ENCODE measurements around the gene DNAH6. TPM values are rescaled to one million over a fixed set of nuclear protein-coding genes. Genes with fewer than 3 reads are reported as not detected.

The DNAH6 gene
- total RNA-seq, 2 donors from 2014 or later: 0.20 to 2.6 TPM

GRCh38 chr2:84697895-84698294 is 181.6 kb downstream of the DNAH6 start:
- ATAC-seq: no peak
- H3K36me3 Mint-ChIP-seq: peaks cover 26 to 30% of the 10 kb centered on the region in 2 donors

GRCh38 chr2:84700006-84700405 is 183.7 kb downstream of the DNAH6 start:
- DNase-seq (ENCODE audit: low spot score in 2 of 2): no peak
- H3K9me3 Mint-ChIP-seq: peaks cover 28 to 38% of the 10 kb centered on the region in 2 donors
- no peak for ATAC-seq
- H3K36me3 Mint-ChIP-seq: peaks cover 26 to 42% of the 10 kb centered on the region in 2 donors
- H3K27ac Mint-ChIP-seq: no peak overlapping the region

More at GRCh38 chr2:84697895-84698294, 181.6 kb downstream of the DNAH6 start:
- DNase-seq (ENCODE audit: low spot score in 2 of 2): no peak
- Mint-ChIP-seq H3K27ac (no peak overlapping the region), H3K9me3 (peaks cover 29% of the 10 kb centered on the region in 2 donors)

- DNase-seq (ENCODE audit: low spot score in 2 of 2) (no peak), ATAC-seq (no peak)
- H3K9me3 Mint-ChIP-seq: peaks cover 28 to 40% of the 10 kb centered on the region in 2 donors
- H3K36me3 Mint-ChIP-seq: peaks cover 26 to 42% of the 10 kb centered on the region in 2 donors
- no peak overlapping the region for H3K27ac Mint-ChIP-seq
Measured at GRCh38 chr2:84701880-84702279, 185.6 kb downstream of the DNAH6 start.

GRCh38 chr2:84702941-84703340 is 186.6 kb downstream of the DNAH6 start:
- ATAC-seq (no peak), DNase-seq (ENCODE audit: low spot score in 2 of 2) (no peak)
- peaks cover 28 to 40% of the 10 kb centered on the region in 2 donors for H3K9me3 Mint-ChIP-seq
- H3K36me3 Mint-ChIP-seq: peaks cover 24 to 42% of the 10 kb centered on the region in 2 donors
- no peak overlapping the region for H3K27ac Mint-ChIP-seq

- DNase-seq (ENCODE audit: low spot score in 2 of 2): no peak
- Mint-ChIP-seq H3K36me3 (peaks cover 20 to 43% of the 10 kb centered on the region in 2 donors), H3K9me3 (peaks cover 24 to 39% of the 10 kb centered on the region in 2 donors), H3K27ac (no peak overlapping the region)
- ATAC-seq: no peak
Measured at GRCh38 chr2:84703831-84704230, 187.5 kb downstream of the DNAH6 start.

- DNase-seq (ENCODE audit: low spot score in 2 of 2): no peak
- peaks cover 26 to 45% of the 10 kb centered on the region in 2 donors for H3K9me3 Mint-ChIP-seq
- H3K27ac Mint-ChIP-seq: no peak overlapping the region
- no peak for ATAC-seq
- peaks cover 18 to 49% of the 10 kb centered on the region in 2 donors for H3K36me3 Mint-ChIP-seq
Measured at GRCh38 chr2:84704505-84705244, 188.4 kb downstream of the DNAH6 start.

- no peak overlapping the region for H3K27ac Mint-ChIP-seq
- ATAC-seq (peak in 1 of 2 donors; percentile 18), DNase-seq (ENCODE audit: low spot score in 2 of 2) (no peak)
- H3K9me3 Mint-ChIP-seq: peaks cover 14 to 40% of the 10 kb centered on the region in 2 donors
- H3K36me3 Mint-ChIP-seq: peaks cover 7 to 37% of the 10 kb centered on the region in 2 donors
Measured at GRCh38 chr2:84705858-84706257, 189.6 kb downstream of the DNAH6 start.

GRCh38 chr2:84708442-84708841 is 192.1 kb downstream of the DNAH6 start:
- H3K36me3 Mint-ChIP-seq: peaks cover 0 to 19% of the 10 kb centered on the region in 2 donors
- DNase-seq (ENCODE audit: low spot score in 2 of 2): no peak
- ATAC-seq: no peak
- H3K9me3 Mint-ChIP-seq: peaks cover 7 to 39% of the 10 kb centered on the region in 2 donors
- H3K27ac Mint-ChIP-seq: no peak overlapping the region

- ATAC-seq: no peak
- no peak overlapping the region for H3K27ac Mint-ChIP-seq
- peaks cover 0 to 9% of the 10 kb centered on the region in 2 donors for H3K36me3 Mint-ChIP-seq
- peaks cover 4 to 25% of the 10 kb centered on the region in 2 donors for H3K9me3 Mint-ChIP-seq
- no peak for DNase-seq (ENCODE audit: low spot score in 2 of 2)
Measured at GRCh38 chr2:84711651-84712050, 195.4 kb downstream of the DNAH6 start.

GRCh38 chr2:84713441-84713840 is 197.1 kb downstream of the DNAH6 start:
- Mint-ChIP-seq H3K36me3 (peaks cover 0 to 9% of the 10 kb centered on the region in 2 donors), H3K27ac (no peak overlapping the region), H3K9me3 (peaks cover 4 to 25% of the 10 kb centered on the region in 2 donors)
- ATAC-seq (no peak), DNase-seq (ENCODE audit: low spot score in 2 of 2) (no peak)

- peaks cover 0 to 4% of the 10 kb centered on the region in 2 donors for H3K36me3 Mint-ChIP-seq
- H3K27ac Mint-ChIP-seq: no peak overlapping the region
- ATAC-seq: no peak
- no peak for DNase-seq (ENCODE audit: low spot score in 2 of 2)
- peaks cover 0 to 5% of the 10 kb centered on the region in 2 donors for H3K9me3 Mint-ChIP-seq
Measured at GRCh38 chr2:84716564-84716963, 200.3 kb downstream of the DNAH6 start.

GRCh38 chr2:84717302-84717701 is 201.0 kb downstream of the DNAH6 start:
- Mint-ChIP-seq H3K36me3 (peaks cover 0 to 4% of the 10 kb centered on the region in 2 donors), H3K9me3 (peaks cover 0 to 5% of the 10 kb centered on the region in 2 donors), H3K27ac (peak overlapping the region in 1 of 2 donors; percentile 21)
- ATAC-seq: no peak
- no peak for DNase-seq (ENCODE audit: low spot score in 2 of 2)

GRCh38 chr2:84719434-84719833 is 203.1 kb downstream of the DNAH6 start:
- peaks cover 5 to 7% of the 10 kb centered on the region in 2 donors for H3K36me3 Mint-ChIP-seq
- ATAC-seq (peak; percentile 78 to 83), DNase-seq (ENCODE audit: low spot score in 2 of 2) (no peak)
- peaks cover 4 to 12% of the 10 kb centered on the region in 2 donors for H3K9me3 Mint-ChIP-seq
- peak overlapping the region; percentile 85 to 87 for H3K27ac Mint-ChIP-seq

GRCh38 chr2:84723831-84724230 is 207.5 kb downstream of the DNAH6 start:
- ATAC-seq (no peak), DNase-seq (ENCODE audit: low spot score in 2 of 2) (no peak)
- peak overlapping the region in 1 of 2 donors; percentile 7 for H3K27ac Mint-ChIP-seq
- peaks cover 10 to 29% of the 10 kb centered on the region in 2 donors for H3K36me3 Mint-ChIP-seq
- H3K9me3 Mint-ChIP-seq: peaks cover 9 to 17% of the 10 kb centered on the region in 2 donors

- peaks cover 10 to 28% of the 10 kb centered on the region in 2 donors for H3K9me3 Mint-ChIP-seq
- peak overlapping the region in 1 of 2 donors; percentile 16 for H3K27ac Mint-ChIP-seq
- H3K36me3 Mint-ChIP-seq: peaks cover 8 to 33% of the 10 kb centered on the region in 2 donors
- no peak for ATAC-seq
- no peak for DNase-seq (ENCODE audit: low spot score in 2 of 2)
Measured at GRCh38 chr2:84725717-84726116, 209.4 kb downstream of the DNAH6 start.

- Mint-ChIP-seq H3K36me3 (peaks cover 6 to 33% of the 10 kb centered on the region in 2 donors), H3K9me3 (peaks cover 10 to 28% of the 10 kb centered on the region in 2 donors), H3K27ac (peak overlapping the region in 1 of 2 donors; percentile 23)
- ATAC-seq: peak; percentile 45 to 91
- no peak for DNase-seq (ENCODE audit: low spot score in 2 of 2)
Measured at GRCh38 chr2:84727315-84727714, 211.0 kb downstream of the DNAH6 start.

GRCh38 chr2:84729224-84729623 is 212.9 kb downstream of the DNAH6 start:
- Mint-ChIP-seq H3K36me3 (peaks cover 5 to 30% of the 10 kb centered on the region in 2 donors), H3K9me3 (peaks cover 8 to 19% of the 10 kb centered on the region in 2 donors), H3K27ac (peak overlapping the region in 1 of 2 donors; percentile 30)
- ATAC-seq (no peak), DNase-seq (ENCODE audit: low spot score in 2 of 2) (no peak)

All from activated naive CD4-positive, alpha-beta T cell treated with anti-CD3 and anti-CD28 coated beads, Interleukin-2, amount 50 U/mL, for 72 hours (primary cell).